Measurements from ENCODE around the gene PAF1.
"Not testable (repeated sequence)": the region's sequence is repeated elsewhere in the genome, so short reads cannot be mapped to it uniquely, and the experiment has no call there.

PAF1 gene

DNA sequence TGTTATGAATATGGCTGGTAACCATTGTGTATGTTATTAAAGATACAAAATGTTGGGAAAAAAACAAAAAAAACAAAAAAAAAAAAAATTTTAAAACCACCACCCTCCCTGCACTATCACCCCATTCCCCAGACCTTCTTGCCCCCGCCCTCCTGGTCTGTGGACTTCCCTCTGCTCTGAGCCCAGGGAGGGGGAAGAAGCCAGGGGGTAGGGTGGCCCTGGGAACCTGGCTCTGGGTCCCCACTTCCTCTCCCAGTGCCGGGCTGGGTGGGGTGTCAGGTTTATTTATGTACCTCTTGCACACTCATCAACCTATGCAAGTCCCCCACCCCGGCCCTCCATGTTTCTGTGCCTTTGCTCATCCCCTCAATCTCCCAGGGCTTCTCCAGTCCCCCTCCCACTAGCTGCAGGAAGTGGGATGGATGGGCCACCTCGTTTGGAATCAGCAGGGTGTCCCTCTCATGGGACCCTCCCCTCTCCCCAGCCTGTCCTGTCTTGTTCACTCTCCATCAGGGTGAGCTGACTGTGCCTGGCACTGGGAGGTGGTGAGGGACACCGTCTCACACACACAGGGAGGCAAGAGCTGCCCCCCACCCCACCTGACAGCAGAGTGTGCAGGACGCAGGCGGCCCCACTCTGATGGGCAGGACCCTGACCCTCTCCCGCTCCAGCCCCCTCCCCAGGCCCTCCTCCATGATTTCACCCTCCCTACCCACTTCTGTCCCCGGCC lies 5.9 kb downstream of the PAF1 start:
- no peak for DNase-seq (ENCODE audit: low read depth in 1 of 2, low spot score in 1 of 2)

GRCh38 chr19:39382991-39383828 lies 7.7 kb downstream of the PAF1 start:
- DNase-seq (ENCODE audit: low read depth in 1 of 2, low spot score in 1 of 2) = no peak

- no peak for DNase-seq (ENCODE audit: low read depth in 1 of 2, low spot score in 1 of 2)
These were observed 8.8 kb downstream of the PAF1 start for GRCh38 chr19:39381910-39382611.

GRCh38 chr19:39380521-39381502 lies 10.1 kb downstream of the PAF1 start:
- no peak for DNase-seq (ENCODE audit: low read depth in 1 of 2, low spot score in 1 of 2)

DNA sequence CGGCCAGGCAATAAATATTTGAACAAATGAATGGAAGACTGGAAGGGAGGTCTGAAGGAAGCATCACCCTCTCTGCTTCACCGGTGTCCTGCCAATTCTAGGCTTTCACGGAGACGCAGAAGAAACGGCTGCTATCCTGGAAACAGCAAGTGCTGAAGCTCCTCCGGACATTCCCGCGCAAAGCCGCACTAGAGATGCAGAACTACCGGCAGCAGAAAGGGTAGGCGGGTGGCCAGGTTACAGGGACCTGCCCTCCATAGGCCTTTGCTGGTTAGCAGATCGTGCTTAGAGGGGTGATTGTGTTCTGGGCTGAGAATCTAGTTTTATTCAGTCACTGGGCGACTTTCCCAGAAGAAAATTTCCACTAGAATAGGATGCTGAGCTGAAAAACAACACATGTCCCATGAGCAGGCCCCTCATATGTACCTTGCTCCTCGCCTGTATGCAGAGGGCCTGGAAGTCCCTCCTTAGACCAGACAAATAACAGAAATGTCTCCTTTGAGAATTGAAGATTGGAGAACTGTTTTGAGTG lies 11.0 kb downstream of the PAF1 start:
- DNase-seq (ENCODE audit: low read depth in 1 of 2, low spot score in 1 of 2) = no peak

- not testable (repeated sequence) for DNase-seq (ENCODE audit: low read depth in 1 of 2, low spot score in 1 of 2)
These were observed 11.5 kb downstream of the PAF1 start for GRCh38 chr19:39379366-39379765.

- no peak for DNase-seq (ENCODE audit: low read depth in 1 of 2, low spot score in 1 of 2)
These were observed 13.2 kb downstream of the PAF1 start for GRCh38 chr19:39377373-39378362.

- no peak for DNase-seq (ENCODE audit: low read depth in 1 of 2, low spot score in 1 of 2)
These were observed 15.0 kb downstream of the PAF1 start for GRCh38 chr19:39375929-39376328.

- no peak for DNase-seq (ENCODE audit: low read depth in 1 of 2, low spot score in 1 of 2)
These were observed 18.0 kb downstream of the PAF1 start for GRCh38 chr19:39372941-39373340.

- no peak for DNase-seq (ENCODE audit: low read depth in 1 of 2, low spot score in 1 of 2)
These were observed 18.7 kb downstream of the PAF1 start for GRCh38 chr19:39372047-39372802.

GRCh38 chr19:39370735-39371134 lies 20.2 kb downstream of the PAF1 start:
- DNase-seq (ENCODE audit: low read depth in 1 of 2, low spot score in 1 of 2) = no peak

DNA sequence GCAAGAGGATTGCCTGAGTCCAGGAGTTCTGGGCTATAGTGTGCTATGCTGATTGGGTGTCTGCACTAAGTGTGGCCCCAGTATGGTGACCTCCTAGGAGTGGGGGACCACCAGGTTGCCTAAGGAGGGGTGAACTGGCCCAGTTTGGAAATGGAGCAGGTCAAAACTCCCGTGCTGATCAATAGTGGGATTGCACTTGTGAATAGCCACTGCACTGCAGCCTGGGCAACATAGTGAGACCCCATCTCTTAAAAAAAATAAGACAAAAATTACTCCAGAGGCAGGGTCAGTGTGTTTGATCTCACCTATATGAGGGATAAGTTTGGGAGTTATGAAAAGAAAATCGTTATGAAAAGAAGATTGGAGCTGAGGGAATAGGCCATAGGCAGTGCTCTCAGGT lies 21.7 kb downstream of the PAF1 start:
- DNase-seq (ENCODE audit: low read depth in 1 of 2, low spot score in 1 of 2) = no peak

DNA sequence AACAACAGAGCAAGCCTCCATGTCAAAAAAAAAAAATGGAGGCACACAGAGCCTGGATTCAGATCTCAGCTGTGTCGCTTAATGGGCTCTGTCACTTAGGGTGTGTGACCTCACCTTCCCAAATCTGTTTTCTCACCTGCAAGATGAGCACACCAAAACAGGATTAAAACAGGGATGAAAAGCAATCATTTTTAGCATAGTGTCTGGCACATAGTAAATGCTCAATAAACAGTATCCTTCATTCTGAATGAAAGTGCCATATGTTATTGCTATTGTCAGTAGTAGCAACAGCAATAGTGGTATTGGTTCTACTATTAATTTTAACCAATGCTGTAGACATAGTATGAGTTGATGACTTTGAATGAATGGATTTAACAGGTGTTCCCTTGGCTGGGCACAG lies 25.4 kb downstream of the PAF1 start:
- no peak for DNase-seq (ENCODE audit: low read depth in 1 of 2, low spot score in 1 of 2)

DNA sequence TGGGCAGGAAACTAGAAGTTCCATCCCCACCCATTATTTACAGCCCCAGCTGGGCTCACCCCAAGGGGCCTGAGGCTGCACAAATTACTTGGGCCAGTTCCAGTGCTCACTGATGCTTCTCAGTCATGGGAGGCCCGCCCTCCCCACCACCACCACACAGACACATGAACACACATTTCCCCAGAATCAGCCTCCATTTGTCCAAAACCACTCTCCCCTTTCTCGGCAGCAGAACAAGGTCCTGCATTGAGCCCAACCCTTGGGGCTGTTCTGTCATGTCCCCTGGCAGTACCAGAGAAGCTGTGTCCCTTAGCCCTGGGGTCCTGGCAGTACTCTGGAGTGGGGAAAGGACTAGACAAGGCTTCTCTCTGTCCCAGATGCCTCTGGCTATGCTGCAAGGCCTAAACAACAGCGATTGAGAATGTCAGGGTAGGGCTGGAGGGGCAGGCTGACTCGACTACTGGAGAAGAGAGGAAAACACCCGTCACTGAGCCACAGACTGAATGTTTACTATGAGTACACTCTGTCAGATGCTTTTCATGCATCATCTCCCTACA lies 26.9 kb downstream of the PAF1 start:
- DNase-seq (ENCODE audit: low read depth in 1 of 2, low spot score in 1 of 2) = no peak

DNA sequence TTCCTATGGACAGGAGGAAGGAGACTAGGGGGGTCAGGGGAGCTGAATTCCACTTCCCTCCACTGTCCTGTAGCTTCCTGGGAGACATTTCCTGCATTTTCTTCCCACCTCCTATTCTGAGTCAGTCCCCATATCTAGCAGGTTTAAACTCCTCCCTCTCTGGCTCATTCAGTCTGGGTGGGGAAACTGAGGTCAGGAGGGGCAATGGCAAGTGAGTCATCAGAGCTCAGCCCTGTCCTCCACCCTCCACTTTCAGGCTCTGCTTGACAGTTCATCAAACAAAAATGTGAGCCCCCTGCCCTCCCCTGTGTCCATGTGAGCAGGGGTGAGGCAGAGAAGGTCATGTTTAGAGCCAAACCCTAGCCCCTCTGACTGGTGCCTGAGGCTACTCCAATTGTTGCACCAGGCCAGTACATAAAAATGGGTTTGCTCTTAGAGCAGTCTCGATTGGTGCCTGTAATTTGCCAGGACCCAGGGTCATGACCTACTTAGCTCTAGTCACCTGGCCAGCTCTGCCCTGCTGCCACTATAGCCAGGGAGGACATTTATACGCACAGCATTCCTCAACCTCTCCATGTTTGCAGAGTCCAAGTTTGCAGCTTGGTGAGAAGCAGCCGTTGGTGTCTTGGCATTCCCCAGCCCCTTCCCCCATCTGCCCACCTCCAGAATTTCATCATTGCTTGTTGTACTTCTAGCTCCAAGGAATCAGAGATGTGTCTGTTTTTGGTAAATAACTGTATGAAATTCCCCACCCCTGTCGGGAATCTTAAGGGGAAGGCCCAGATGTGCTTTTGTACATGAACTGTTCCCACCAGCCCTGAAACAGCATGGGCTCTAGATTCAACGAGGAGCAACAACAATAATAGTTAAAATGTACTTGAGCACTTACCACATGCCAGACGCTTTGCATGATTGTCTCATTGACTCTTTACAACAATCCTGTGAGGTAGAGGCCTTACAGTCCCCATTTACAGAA lies 27.9 kb downstream of the PAF1 start:
- no peak for DNase-seq (ENCODE audit: low read depth in 1 of 2, low spot score in 1 of 2)

DNA sequence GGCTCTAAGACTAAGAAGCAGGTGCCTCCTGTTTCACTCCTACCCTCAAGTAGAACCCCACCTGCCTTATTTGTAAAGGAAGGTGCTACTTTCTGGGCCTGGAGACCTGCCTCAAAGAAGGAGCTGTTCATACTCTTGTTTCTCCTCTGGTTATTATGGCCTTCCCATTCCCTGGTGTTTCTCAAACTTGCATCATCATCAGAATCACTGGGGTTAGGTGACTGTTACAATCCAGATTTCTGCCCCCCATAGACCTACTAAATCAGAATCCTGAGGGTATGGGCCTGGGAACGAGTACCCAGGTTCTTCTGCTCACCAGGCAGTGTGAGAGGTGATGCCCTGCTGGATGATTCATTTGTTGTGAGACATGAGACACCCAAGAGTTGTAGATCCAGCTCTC lies 30.3 kb downstream of the PAF1 start:
- DNase-seq (ENCODE audit: low read depth in 1 of 2, low spot score in 1 of 2) = no peak

GRCh38 chr19:39359026-39359425 lies 31.9 kb downstream of the PAF1 start:
- no peak for DNase-seq (ENCODE audit: low read depth in 1 of 2, low spot score in 1 of 2)

Data from activated CD4-positive, alpha-beta T cell treated with anti-CD3 and anti-CD28 coated beads, Interleukin-2, amount 50 U/mL, for 24 hours (primary cell).